ENCODE results near the gene AGPAT4. TPM values are rescaled to one million over a fixed set of nuclear protein-coding genes. Genes with fewer than 3 reads are reported as not detected.

AGPAT4 gene
- total and polyA plus RNA-seq, 7 donors, result under 0.01 to 16.6 (median 6.9) TPM

- TF ChIP-seq EP300 (IDR thresholded peaks at IDR 0.05) (no peak), CTCF (IDR thresholded peaks at IDR 0.05) (no peak), POLR2AphosphoS5 (IDR thresholded peaks at IDR 0.05) (no peak), POLR2A (IDR thresholded peaks at IDR 0.05) (no peak)
- Histone ChIP-seq H3K9me3 (peaks cover 0 to 2% (median 0%) of the 10 kb centered on the region in 4 donors), H3K4me1 (no peaks in the 10 kb centered on the region), H3K4me3 (no peak overlapping the region), H3K27me3 (no peaks in the 10 kb centered on the region), H3K36me3 (peaks cover 0 to 20% (median 0%) of the 10 kb centered on the region in 4 donors), H3K27ac (no peak overlapping the region)
- no peak for DNase-seq
- intact Hi-C loops (cut with DNase I), result no loop called here
- 94 to 96% methylated on average over 7 of the region's 7 CpGs for WGBS, 2 donors
Observed at GRCh38 chr6:161130541-161130940, 143.3 kb downstream of the AGPAT4 start.

- no peaks in the 10 kb centered on the region for H3K27me3 ChIP-seq
- intact Hi-C loops (cut with DNase I), result no loop called here
- 89 to 90% methylated on average over 12 of the region's 12 CpGs for WGBS, 2 donors
- no peak for DNase-seq
- H3K9me3 ChIP-seq, result peaks cover 0 to 3% (median 0%) of the 10 kb centered on the region in 4 donors
- H3K36me3 ChIP-seq, result peaks cover 0 to 15% (median 0%) of the 10 kb centered on the region in 4 donors
- no peaks in the 10 kb centered on the region for H3K4me1 ChIP-seq
- no peak overlapping the region for H3K27ac ChIP-seq
- no peak overlapping the region for H3K4me3 ChIP-seq
- TF ChIP-seq POLR2AphosphoS5 (IDR thresholded peaks at IDR 0.05) (no peak), POLR2A (IDR thresholded peaks at IDR 0.05) (no peak), EP300 (IDR thresholded peaks at IDR 0.05) (no peak), CTCF (IDR thresholded peaks at IDR 0.05) (no peak)
Observed at GRCh38 chr6:161128680-161129196, 145.1 kb downstream of the AGPAT4 start.

- H3K36me3 ChIP-seq, result peaks cover 0 to 20% (median 0%) of the 10 kb centered on the region in 4 donors
- TF ChIP-seq CTCF (IDR thresholded peaks at IDR 0.05), result no peak
- no peak for TF ChIP-seq EP300 (IDR thresholded peaks at IDR 0.05)
- no peak for TF ChIP-seq POLR2AphosphoS5 (IDR thresholded peaks at IDR 0.05)
- no peak for TF ChIP-seq POLR2A (IDR thresholded peaks at IDR 0.05)
- DNase-seq, result no peak
- H3K27ac ChIP-seq, result no peak overlapping the region
- no peaks in the 10 kb centered on the region for H3K27me3 ChIP-seq
- no peak overlapping the region for H3K4me3 ChIP-seq
- WGBS, 2 donors, result 89 to 92% methylated on average over 2 of the region's 2 CpGs
- peaks cover 0 to 3% (median 0%) of the 10 kb centered on the region in 4 donors for H3K9me3 ChIP-seq
- H3K4me1 ChIP-seq, result no peaks in the 10 kb centered on the region
- intact Hi-C loops (cut with DNase I), result no loop called here
Observed at GRCh38 chr6:161128230-161128629, 145.6 kb downstream of the AGPAT4 start.

GRCh38 chr6:161127071-161127740 lies 146.7 kb downstream of the AGPAT4 start:
- H3K36me3 ChIP-seq, result peaks cover 0 to 15% (median 0%) of the 10 kb centered on the region in 4 donors
- H3K27ac ChIP-seq, result no peak overlapping the region
- no peaks in the 10 kb centered on the region for H3K4me1 ChIP-seq
- no peaks in the 10 kb centered on the region for H3K27me3 ChIP-seq
- TF ChIP-seq EP300 (IDR thresholded peaks at IDR 0.05) (no peak), POLR2A (IDR thresholded peaks at IDR 0.05) (no peak), POLR2AphosphoS5 (IDR thresholded peaks at IDR 0.05) (no peak), CTCF (IDR thresholded peaks at IDR 0.05) (no peak)
- H3K4me3 ChIP-seq, result no peak overlapping the region
- intact Hi-C loops (cut with DNase I), result no loop called here
- no peak for DNase-seq
- peaks cover 0 to 5% (median 2%) of the 10 kb centered on the region in 4 donors for H3K9me3 ChIP-seq
- WGBS, 2 donors, result 97 to 98% methylated on average over 7 of the region's 7 CpGs
